GM15510 (cell line): ENCODE results near the gene MRPL12.

Experiments
- POLR2A ChIP-seq: IDR thresholded peaks from 3 replicates; pipeline ENCODE4 v1.6.1; 2011; ENCODE audit warnings: borderline replicate concordance; ENCODE audit not compliant: insufficient read length; ENCODE audit errors: extremely low read depth

MRPL12 gene

GRCh38 chr17:81717049-81717765 lies 14.0 kb downstream of the MRPL12 start:
- TF ChIP-seq POLR2A: no peak

GRCh38 chr17:81717766-81718089 lies 14.6 kb downstream of the MRPL12 start:
- no peak for TF ChIP-seq POLR2A

- TF ChIP-seq POLR2A: no peak
Measured at GRCh38 chr17:81719410-81720266, 16.5 kb downstream of the MRPL12 start.

- TF ChIP-seq POLR2A: no peak
Measured at GRCh38 chr17:81720267-81721071, 17.3 kb downstream of the MRPL12 start.

GRCh38 chr17:81722184-81723120 lies 19.3 kb downstream of the MRPL12 start:
- TF ChIP-seq POLR2A: no peak

- no peak for TF ChIP-seq POLR2A
Measured at GRCh38 chr17:81723651-81724209, 20.6 kb downstream of the MRPL12 start.

GRCh38 chr17:81725439-81725838 lies 22.3 kb downstream of the MRPL12 start:
- no peak for TF ChIP-seq POLR2A

GRCh38 chr17:81726004-81726403 lies 22.8 kb downstream of the MRPL12 start:
- no peak for TF ChIP-seq POLR2A

- TF ChIP-seq POLR2A: no peak
Measured at GRCh38 chr17:81727324-81728031, 24.3 kb downstream of the MRPL12 start.

- TF ChIP-seq POLR2A: no peak
Measured at GRCh38 chr17:81733507-81734404, 30.6 kb downstream of the MRPL12 start.

GRCh38 chr17:81734405-81735263 lies 31.5 kb downstream of the MRPL12 start:
- TF ChIP-seq POLR2A: no peak
